ENCODE data around the gene MVK. TPM values are rescaled to one million over a fixed set of nuclear protein-coding genes. Genes with fewer than 3 reads are reported as not detected.

Gene MVK
- total RNA-seq, 2 experiments from 2014 or later, result 19.8 to 20.2 TPM

DNA sequence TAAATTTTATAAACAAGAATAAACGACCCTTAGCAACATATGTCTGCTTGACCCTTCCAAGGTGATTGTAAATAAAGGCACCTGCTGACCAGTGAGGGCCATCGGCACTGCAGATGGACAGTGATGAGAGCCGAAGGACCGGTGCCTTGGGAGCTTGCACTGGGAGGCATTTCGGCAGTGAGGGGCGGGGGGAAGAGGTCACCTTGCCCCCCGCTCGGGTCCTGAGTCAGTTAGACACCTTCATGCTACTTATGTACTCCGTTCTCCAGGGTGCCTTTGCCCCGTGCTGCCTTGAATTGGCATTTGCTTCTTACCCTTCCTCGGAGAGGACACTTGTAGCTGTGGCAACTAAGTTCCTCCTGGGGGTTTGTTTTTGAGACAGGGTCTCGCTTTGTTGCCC lies 23.3 kb upstream of the MVK start:
- CTCF ChIA-PET, result interaction anchor here (0.6 to 2.1 kb wide), 3 partner anchors 32 to 775 kb away, joined by 3 to 5 read pairs (median 5); no protein-coding TSS in a partner anchor
- Mint-ChIP-seq H3K27me3 (ENCODE audit: low read depth) (peaks cover 14% of the 10 kb centered on the region), H3K4me3 (no peak overlapping the region), H3K27ac (no peak overlapping the region), H3K4me1 (ENCODE audit: low read depth) (peaks cover under 1% of the 10 kb centered on the region), H3K9me3 (no peaks in the 10 kb centered on the region), H3K36me3 (ENCODE audit: low read depth) (no peaks in the 10 kb centered on the region)
- DNase-seq, result no peak
- intact Hi-C loops (cut with micrococcal nuclease), result no loop called here

DNA sequence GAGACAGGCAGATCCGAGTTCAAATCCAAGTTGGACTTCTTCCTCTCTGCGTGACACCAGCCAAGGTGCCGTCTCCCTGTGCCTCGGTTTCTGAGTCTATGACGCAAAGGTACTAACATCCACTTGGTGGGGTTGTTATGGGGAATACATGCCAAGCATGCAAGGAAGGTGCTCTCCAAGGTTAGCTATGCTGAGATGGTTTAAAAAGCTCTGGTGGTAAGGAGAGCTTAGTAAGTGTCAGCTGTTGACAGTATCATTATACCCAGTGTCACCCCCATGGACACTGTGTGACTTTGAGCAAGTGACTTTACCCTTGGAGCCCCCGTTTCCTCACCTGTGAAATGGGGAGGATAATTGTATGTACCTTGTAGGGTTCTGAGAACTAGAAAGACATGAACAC lies 22.5 kb upstream of the MVK start:
- no peak for DNase-seq
- no peaks in the 10 kb centered on the region for H3K9me3 Mint-ChIP-seq
- CTCF ChIA-PET, result interaction anchor here (1.9 to 2.1 kb wide), 2 partner anchors 33 to 294 kb away, joined by 5 read pairs; no protein-coding TSS in a partner anchor
- peaks cover 2% of the 10 kb centered on the region for H3K36me3 Mint-ChIP-seq (ENCODE audit: low read depth)
- intact Hi-C loops (cut with micrococcal nuclease), result no loop called here
- no peak overlapping the region for H3K27ac Mint-ChIP-seq
- no peak overlapping the region for H3K4me3 Mint-ChIP-seq
- H3K27me3 Mint-ChIP-seq (ENCODE audit: low read depth), result peaks cover 14% of the 10 kb centered on the region
- H3K4me1 Mint-ChIP-seq (ENCODE audit: low read depth), result no peaks in the 10 kb centered on the region

DNA sequence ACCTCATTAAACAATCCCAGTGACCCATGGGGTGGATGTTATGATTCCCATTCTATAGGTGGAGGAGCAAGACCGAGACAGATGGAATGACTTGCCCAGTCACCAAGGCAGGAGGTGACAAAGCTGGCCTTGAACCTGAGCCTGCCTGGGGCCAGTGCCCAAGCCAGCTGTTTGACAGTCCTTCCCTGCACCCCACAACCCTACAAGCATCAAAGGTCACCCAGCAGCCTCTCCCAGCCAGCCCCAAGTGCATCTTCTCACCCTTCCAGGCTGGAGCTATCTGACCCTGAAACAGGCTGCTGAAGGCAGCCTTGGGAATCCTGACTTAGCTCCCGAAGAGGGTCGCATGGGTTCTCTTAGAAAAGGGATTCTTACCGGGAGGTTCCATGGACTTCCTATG lies 20.6 kb upstream of the MVK start:
- Mint-ChIP-seq H3K9me3 (no peaks in the 10 kb centered on the region), H3K27me3 (ENCODE audit: low read depth) (peaks cover 4% of the 10 kb centered on the region), H3K27ac (no peak overlapping the region), H3K36me3 (ENCODE audit: low read depth) (peaks cover 4% of the 10 kb centered on the region), H3K4me1 (ENCODE audit: low read depth) (no peaks in the 10 kb centered on the region), H3K4me3 (no peak overlapping the region)
- intact Hi-C loops (cut with micrococcal nuclease), result no loop called here
- no peak for DNase-seq
- CTCF ChIA-PET, result interaction anchor here (1.1 to 1.4 kb wide), 2 partner anchors 47 to 222 kb away, joined by 3 to 6 read pairs; no protein-coding TSS in a partner anchor

DNA sequence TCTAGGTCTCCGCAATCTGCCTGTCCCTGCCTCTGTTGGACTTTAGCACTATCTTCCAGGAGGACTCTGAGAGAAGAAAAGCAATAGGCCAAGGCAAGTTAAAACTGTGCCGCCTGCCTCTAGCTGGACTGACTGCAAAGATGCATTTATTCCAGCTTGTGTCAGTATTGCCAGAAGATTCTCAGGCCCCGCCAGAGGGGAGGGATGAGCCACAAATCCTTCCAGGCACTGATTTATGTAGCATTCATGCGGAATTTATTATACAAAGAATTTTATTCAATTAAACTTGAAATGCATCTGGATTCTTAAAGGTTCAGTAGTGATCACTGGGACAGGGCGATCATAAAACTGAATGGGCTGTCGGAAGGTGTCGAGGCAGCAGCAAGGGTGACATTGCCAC lies 20.1 kb upstream of the MVK start:
- Mint-ChIP-seq H3K4me3 (no peak overlapping the region), H3K4me1 (ENCODE audit: low read depth) (no peaks in the 10 kb centered on the region), H3K36me3 (ENCODE audit: low read depth) (peaks cover 4% of the 10 kb centered on the region), H3K27ac (no peak overlapping the region), H3K27me3 (ENCODE audit: low read depth) (peaks cover 2% of the 10 kb centered on the region), H3K9me3 (no peaks in the 10 kb centered on the region)
- intact Hi-C loops (cut with micrococcal nuclease), result no loop called here
- CTCF ChIA-PET, result no interaction called here
- DNase-seq, result no peak

DNA sequence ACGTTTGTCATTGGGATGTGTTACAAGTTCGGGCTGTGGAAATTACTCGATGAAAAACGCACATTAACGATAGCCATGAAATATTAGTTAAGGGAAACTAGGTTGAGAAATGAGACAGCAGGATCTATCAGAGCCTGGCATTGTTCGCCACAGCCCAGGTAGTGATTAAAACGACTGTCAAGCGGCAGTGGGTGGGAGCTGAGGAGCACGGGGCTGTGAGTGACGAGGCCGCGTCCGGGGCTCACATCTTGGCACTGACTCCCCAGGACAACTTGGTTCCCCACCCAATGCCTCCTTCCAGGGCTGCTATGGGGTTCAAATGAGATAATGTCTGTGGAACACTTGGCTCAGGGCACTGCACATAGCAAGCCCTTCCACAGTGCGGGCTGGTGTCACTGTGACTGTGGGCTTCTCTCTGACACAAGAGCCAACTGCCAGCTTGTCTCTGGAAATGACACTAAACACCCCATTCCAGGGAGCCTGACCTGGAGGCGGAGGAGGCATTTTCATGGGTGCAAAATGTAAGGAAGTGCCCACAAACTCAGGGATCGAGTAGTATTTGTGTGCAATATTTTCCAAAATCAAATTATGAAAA lies 19.6 kb upstream of the MVK start:
- CTCF ChIA-PET, result no interaction called here
- intact Hi-C loops (cut with micrococcal nuclease), result no loop called here
- H3K4me3 Mint-ChIP-seq, result no peak overlapping the region
- DNase-seq, result no peak
- H3K9me3 Mint-ChIP-seq, result no peaks in the 10 kb centered on the region
- H3K4me1 Mint-ChIP-seq (ENCODE audit: low read depth), result no peaks in the 10 kb centered on the region
- H3K36me3 Mint-ChIP-seq (ENCODE audit: low read depth), result peaks cover 4% of the 10 kb centered on the region
- no peak overlapping the region for H3K27ac Mint-ChIP-seq
- H3K27me3 Mint-ChIP-seq (ENCODE audit: low read depth), result peaks cover 2% of the 10 kb centered on the region

DNA sequence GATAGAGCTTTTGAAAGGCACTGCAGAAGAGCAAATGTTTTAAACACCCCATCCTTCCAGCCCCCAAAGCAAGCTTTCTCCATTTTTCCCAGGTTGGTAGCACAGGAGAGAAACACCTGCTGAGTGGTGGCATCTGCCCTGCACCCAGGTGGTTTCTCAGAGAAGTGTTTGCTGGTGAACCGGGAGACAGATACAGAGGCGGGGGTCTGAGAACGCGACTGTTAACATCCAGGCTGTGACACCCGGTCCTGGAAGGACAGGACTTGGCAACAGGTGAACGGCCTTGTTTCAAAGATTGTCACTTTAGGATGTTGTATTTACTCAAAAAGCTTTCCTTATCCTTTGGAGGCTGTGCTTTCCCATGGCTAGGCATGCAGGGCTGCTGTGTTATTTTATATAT lies 18.8 kb upstream of the MVK start:
- H3K9me3 Mint-ChIP-seq, result no peaks in the 10 kb centered on the region
- H3K4me3 Mint-ChIP-seq, result no peak overlapping the region
- CTCF ChIA-PET, result no interaction called here
- no peaks in the 10 kb centered on the region for H3K4me1 Mint-ChIP-seq (ENCODE audit: low read depth)
- H3K36me3 Mint-ChIP-seq (ENCODE audit: low read depth), result peaks cover 4% of the 10 kb centered on the region
- H3K27me3 Mint-ChIP-seq (ENCODE audit: low read depth), result no peaks in the 10 kb centered on the region
- no peak overlapping the region for H3K27ac Mint-ChIP-seq
- intact Hi-C loops (cut with micrococcal nuclease), result no loop called here
- DNase-seq, result no peak

DNA sequence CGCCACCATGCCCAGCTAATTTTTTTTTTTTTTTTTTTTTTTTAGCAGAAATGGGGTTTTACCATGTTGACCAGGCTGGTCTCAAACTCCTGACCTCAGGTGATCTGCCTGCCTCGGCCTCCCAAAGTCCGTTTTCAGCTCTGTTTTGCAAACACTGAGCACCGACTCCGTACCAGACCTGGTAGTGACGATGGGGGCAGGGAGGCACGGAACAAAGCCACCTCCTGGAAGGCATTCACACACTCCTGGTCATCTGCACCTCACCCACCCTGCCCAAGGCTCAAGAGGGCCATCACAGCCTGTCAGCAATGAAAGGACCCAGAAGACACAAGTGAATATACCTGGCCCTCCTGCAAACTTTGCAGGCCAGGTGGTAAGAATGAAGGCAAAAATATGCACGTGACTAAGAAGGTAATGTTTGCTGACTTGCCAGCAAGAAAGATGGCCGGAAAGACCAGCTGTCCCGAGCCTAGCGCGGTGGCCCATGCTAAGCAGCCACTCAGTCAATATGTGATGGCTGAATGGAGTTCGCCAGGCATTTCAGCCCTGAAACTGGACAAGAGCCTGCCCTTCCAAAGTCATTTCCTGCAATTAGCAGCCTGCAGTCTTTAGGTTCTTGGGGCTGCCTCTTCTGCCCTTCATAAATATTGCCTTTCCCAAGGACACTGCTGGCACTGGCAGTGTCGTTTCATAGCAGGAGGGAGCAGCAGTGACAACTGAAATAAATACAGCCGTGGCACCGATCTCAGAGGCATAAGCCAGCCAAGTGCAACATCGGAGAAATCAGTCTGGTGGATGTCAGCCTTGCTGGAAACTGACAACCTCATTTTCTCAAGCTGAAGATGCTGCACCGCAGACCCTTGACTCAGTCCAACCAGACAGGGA lies 17.9 kb upstream of the MVK start:
- Mint-ChIP-seq H3K4me1 (ENCODE audit: low read depth) (no peaks in the 10 kb centered on the region), H3K27me3 (ENCODE audit: low read depth) (no peaks in the 10 kb centered on the region), H3K9me3 (no peaks in the 10 kb centered on the region), H3K4me3 (no peak overlapping the region), H3K36me3 (ENCODE audit: low read depth) (peaks cover 6% of the 10 kb centered on the region), H3K27ac (no peak overlapping the region)
- no peak for DNase-seq
- intact Hi-C loops (cut with micrococcal nuclease), result no loop called here
- CTCF ChIA-PET, result no interaction called here

DNA sequence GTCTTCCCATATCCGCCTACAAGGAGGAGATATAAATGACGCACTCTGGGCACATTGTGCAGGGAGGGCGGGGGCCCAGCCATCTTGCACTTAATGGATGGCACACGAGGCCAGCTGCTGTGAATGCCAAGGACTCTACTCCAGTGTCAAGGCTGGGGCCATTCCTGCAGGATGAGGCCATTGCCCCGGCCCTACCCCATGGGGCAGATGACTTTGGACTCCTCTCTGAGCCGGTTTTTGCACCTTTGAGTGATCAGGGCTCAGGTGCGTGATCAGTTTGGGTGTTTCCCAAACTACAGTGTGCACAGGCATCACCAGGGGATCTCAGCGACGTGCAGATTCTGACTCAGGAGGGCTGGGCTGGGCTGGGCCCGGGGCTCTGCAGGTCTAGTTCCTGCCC lies 16.4 kb upstream of the MVK start:
- no peak overlapping the region for H3K4me3 Mint-ChIP-seq
- peaks cover 14% of the 10 kb centered on the region for H3K36me3 Mint-ChIP-seq (ENCODE audit: low read depth)
- H3K27ac Mint-ChIP-seq, result no peak overlapping the region
- DNase-seq, result no peak
- CTCF ChIA-PET, result no interaction called here
- no peaks in the 10 kb centered on the region for H3K4me1 Mint-ChIP-seq (ENCODE audit: low read depth)
- H3K27me3 Mint-ChIP-seq (ENCODE audit: low read depth), result no peaks in the 10 kb centered on the region
- H3K9me3 Mint-ChIP-seq, result peaks cover 4% of the 10 kb centered on the region
- intact Hi-C loops (cut with micrococcal nuclease), result no loop called here

DNA sequence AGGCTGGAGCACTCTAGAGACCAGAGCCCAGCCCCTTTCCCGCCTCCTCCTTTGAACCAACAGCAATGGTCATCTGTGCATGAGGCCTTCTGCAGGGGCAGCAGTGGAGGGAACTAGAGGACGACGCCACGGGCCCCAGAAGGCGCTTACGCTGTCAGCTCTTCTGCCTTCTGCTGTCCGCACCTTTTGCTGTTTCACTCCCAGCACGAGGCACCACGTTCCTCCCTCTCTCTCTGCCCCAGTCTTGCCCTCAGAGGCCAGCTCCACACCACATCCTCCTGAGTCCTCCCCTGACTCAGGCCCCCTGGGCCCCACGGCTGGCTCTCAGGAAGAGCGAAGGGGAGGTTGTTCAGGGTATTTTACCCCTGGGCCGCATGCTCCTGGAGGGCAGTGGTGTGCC lies 15.8 kb upstream of the MVK start:
- peaks cover 20% of the 10 kb centered on the region for H3K36me3 Mint-ChIP-seq (ENCODE audit: low read depth)
- intact Hi-C loops (cut with micrococcal nuclease), result no loop called here
- CTCF ChIA-PET, result no interaction called here
- no peaks in the 10 kb centered on the region for H3K27me3 Mint-ChIP-seq (ENCODE audit: low read depth)
- no peak for DNase-seq
- H3K4me1 Mint-ChIP-seq (ENCODE audit: low read depth), result no peaks in the 10 kb centered on the region
- peaks cover 8% of the 10 kb centered on the region for H3K9me3 Mint-ChIP-seq
- no peak overlapping the region for H3K4me3 Mint-ChIP-seq
- H3K27ac Mint-ChIP-seq, result no peak overlapping the region

DNA sequence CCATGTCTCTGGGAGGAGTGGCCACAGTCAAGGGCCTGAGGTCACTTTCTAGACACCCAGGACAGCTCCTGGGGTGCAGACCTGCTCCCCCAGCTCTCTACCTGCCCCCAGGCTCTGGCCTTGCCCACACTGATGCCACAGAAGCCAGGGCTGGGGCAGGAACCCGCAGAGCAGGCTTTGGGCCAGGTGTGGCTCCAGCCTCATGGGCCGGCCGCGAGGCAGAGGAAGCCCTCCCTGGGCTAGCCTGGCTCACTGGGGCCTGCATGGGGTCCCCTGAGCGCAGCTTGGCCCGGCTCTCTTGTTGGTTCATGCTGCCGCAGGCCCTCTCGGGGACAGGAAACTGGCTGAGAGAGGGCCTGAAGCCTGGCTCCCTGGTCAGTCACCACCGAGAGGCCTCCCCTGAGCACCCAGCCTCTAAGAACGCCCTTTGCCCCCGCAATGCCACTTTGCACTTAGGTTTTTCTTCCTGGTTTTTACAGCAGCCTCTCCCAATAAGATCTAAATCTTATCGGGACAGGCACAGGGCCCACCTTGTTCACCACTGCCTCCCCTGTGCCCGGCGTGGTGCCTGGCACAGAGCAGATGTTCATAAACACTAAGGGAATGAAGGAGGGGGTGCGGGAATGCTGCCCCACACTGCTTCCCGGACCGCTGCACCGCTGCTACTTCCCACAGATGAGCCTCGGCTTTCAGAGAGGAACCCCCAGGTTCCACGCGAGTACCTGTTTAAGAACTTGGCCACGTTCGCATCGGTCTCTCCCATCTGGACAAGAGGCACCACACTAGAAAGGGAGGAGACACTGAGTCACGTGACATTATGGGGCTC lies 15.0 kb upstream of the MVK start:
- Mint-ChIP-seq H3K9me3 (peaks cover 8% of the 10 kb centered on the region), H3K4me1 (ENCODE audit: low read depth) (no peaks in the 10 kb centered on the region), H3K27me3 (ENCODE audit: low read depth) (no peaks in the 10 kb centered on the region), H3K4me3 (no peak overlapping the region), H3K27ac (no peak overlapping the region), H3K36me3 (ENCODE audit: low read depth) (peaks cover 27% of the 10 kb centered on the region)
- DNase-seq, result no peak
- CTCF ChIA-PET, result no interaction called here
- intact Hi-C loops (cut with micrococcal nuclease), result no loop called here

DNA sequence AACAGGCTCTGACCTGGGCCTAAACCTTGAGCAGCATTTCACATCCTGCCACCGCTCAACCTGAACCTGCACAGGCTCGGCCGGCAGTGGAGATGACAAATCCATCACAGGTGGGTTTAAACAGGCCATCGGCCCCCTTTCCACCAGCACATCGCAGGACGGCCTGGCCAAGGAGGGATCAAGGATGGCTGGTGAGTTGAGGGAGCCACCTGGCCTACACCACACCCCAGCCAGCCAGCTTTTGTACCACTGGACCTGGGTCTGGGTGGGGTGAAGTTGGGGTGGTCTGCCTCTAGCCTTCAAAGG lies 14.4 kb upstream of the MVK start:
- Mint-ChIP-seq H3K27ac (no peak overlapping the region), H3K4me1 (ENCODE audit: low read depth) (no peaks in the 10 kb centered on the region)
- CTCF ChIA-PET, result no interaction called here

DNA sequence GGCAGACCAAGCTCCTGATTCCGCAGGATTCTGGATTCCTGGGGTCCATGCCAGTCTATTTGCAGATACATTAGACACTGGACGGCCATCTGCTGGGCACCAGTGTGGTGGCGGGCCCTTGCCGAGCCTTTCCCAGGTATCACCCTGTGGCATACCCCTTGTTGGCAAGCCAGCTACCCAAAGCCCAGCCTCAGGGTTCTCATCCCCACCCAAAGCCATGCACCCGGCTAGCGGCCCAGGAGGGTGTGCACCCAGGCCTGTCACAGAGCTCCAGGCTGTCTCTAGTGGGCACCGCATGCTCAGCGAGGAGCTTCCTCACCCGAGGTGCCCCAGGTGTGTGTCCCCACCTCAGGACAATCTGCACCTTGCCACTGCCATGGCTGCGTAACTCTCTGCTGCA lies 14.0 kb upstream of the MVK start:
- H3K27ac Mint-ChIP-seq, result no peak overlapping the region
- no peak for DNase-seq
- H3K4me1 Mint-ChIP-seq (ENCODE audit: low read depth), result no peaks in the 10 kb centered on the region
- intact Hi-C loops (cut with micrococcal nuclease), result no loop called here
- CTCF ChIA-PET, result no interaction called here
- peaks cover 8% of the 10 kb centered on the region for H3K9me3 Mint-ChIP-seq
- H3K27me3 Mint-ChIP-seq (ENCODE audit: low read depth), result no peaks in the 10 kb centered on the region
- H3K36me3 Mint-ChIP-seq (ENCODE audit: low read depth), result peaks cover 34% of the 10 kb centered on the region
- no peak overlapping the region for H3K4me3 Mint-ChIP-seq

More for the DNA sequence above, 14.4 kb upstream of the MVK start:
- intact Hi-C loops (cut with micrococcal nuclease), result no loop called here
- no peak for DNase-seq
- no peak overlapping the region for H3K4me3 Mint-ChIP-seq
- no peaks in the 10 kb centered on the region for H3K27me3 Mint-ChIP-seq (ENCODE audit: low read depth)
- H3K36me3 Mint-ChIP-seq (ENCODE audit: low read depth), result peaks cover 32% of the 10 kb centered on the region
- H3K9me3 Mint-ChIP-seq, result peaks cover 8% of the 10 kb centered on the region
